Activated CD8-positive, alpha-beta memory T cell treated with anti-CD3 and anti-CD28 coated beads, Interleukin-2, amount 50 U/mL, for 4 hours (primary cell): ENCODE results near the gene PLD6.
"Not testable (repeated sequence)": the region's sequence is repeated elsewhere in the genome, so short reads cannot be mapped to it uniquely, and the experiment has no call there.

Experiments used
- DNase-seq: peaks from one replicate; pipeline ENCODE4 v3.0.0-alpha.2; 2020

The PLD6 gene

GRCh38 chr17:17172990-17173389, 33.1 kb downstream of the PLD6 start:
- no peak for DNase-seq

GRCh38 chr17:17172001-17172939, 33.9 kb downstream of the PLD6 start:
- DNase-seq: no peak

GRCh38 chr17:17171186-17171585, 34.9 kb downstream of the PLD6 start:
- DNase-seq: no peak

- no peak for DNase-seq
These were observed 35.7 kb downstream of the PLD6 start for GRCh38 chr17:17170346-17170985.

- no peak for DNase-seq
These were observed 36.7 kb downstream of the PLD6 start for GRCh38 chr17:17169396-17169795.

- DNase-seq: no peak
These were observed 37.7 kb downstream of the PLD6 start for GRCh38 chr17:17168401-17168800.

- DNase-seq: no peak
These were observed 38.1 kb downstream of the PLD6 start for GRCh38 chr17:17167986-17168385.

GRCh38 chr17:17167356-17167755, 38.8 kb downstream of the PLD6 start:
- DNase-seq: no peak

GRCh38 chr17:17166446-17166845, 39.7 kb downstream of the PLD6 start:
- no peak for DNase-seq

- DNase-seq: no peak
These were observed 40.3 kb downstream of the PLD6 start for GRCh38 chr17:17165666-17166308.

- DNase-seq: no peak
These were observed 41.5 kb downstream of the PLD6 start for GRCh38 chr17:17164676-17165075.

GRCh38 chr17:17164156-17164555, 42.0 kb downstream of the PLD6 start:
- no peak for DNase-seq

GRCh38 chr17:17161759-17162158, 44.4 kb downstream of the PLD6 start:
- no peak for DNase-seq

- DNase-seq: no peak
These were observed 45.0 kb downstream of the PLD6 start for GRCh38 chr17:17161121-17161520.

GRCh38 chr17:17159571-17159970, 46.6 kb downstream of the PLD6 start:
- no peak for DNase-seq

- DNase-seq: not testable (repeated sequence)
These were observed 47.6 kb downstream of the PLD6 start for GRCh38 chr17:17158506-17158905.

GRCh38 chr17:17157041-17157440, 49.1 kb downstream of the PLD6 start:
- no peak for DNase-seq

GRCh38 chr17:17156511-17156910, 49.6 kb downstream of the PLD6 start:
- no peak for DNase-seq

- no peak for DNase-seq
These were observed 50.0 kb downstream of the PLD6 start for GRCh38 chr17:17156107-17156506.

- no peak for DNase-seq
These were observed 50.6 kb downstream of the PLD6 start for GRCh38 chr17:17155568-17155967.

GRCh38 chr17:17154981-17155380, 51.2 kb downstream of the PLD6 start:
- DNase-seq: no peak

GRCh38 chr17:17154556-17154955, 51.6 kb downstream of the PLD6 start:
- DNase-seq: no peak

- DNase-seq: no peak
These were observed 52.4 kb downstream of the PLD6 start for GRCh38 chr17:17153709-17154108.

GRCh38 chr17:17153071-17153470, 53.1 kb downstream of the PLD6 start:
- no peak for DNase-seq
